Loucy (cell line): ENCODE results near the gene PLAAT5.

Experiments used
- EZH2phosphoT487 ChIP-seq: fragments of 200-600 bp; IDR thresholded peaks from 2 replicates; pipeline ENCODE4 v1.6.1; 2018; ENCODE audit warnings: antibody characterized with exemption, mild to moderate bottlenecking, moderate library complexity, borderline replicate concordance
- TF ChIP-seq, protein P1 (sequence below): fragments of 200-600 bp; sonication (generic); conservative IDR thresholded peaks from 2 replicates; pipeline ENCODE4 v1.5.1; 2014; ENCODE audit warnings: mild to moderate bottlenecking, antibody characterized with exemption, low read length

DNA sequence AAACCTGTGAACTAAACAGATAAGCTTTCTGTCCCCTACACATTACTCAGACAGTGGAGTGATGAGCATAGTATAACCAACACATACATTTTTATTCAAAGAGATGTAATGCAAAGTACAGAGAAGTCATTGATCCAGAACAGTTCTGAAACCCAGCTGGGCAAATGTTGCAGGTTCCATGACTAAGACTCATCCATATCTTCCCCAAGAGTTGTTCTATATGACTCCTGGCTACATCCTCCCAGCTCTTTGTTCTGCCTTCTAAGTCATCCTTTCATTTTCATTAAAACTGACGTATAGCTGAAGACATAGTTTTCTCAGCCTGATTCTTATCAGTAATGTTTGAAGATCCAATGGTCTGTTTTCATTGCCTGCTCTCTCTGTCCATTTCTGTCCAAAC is 47.3 kb downstream of the PLAAT5 start:
- TF ChIP-seq, protein P1, sequence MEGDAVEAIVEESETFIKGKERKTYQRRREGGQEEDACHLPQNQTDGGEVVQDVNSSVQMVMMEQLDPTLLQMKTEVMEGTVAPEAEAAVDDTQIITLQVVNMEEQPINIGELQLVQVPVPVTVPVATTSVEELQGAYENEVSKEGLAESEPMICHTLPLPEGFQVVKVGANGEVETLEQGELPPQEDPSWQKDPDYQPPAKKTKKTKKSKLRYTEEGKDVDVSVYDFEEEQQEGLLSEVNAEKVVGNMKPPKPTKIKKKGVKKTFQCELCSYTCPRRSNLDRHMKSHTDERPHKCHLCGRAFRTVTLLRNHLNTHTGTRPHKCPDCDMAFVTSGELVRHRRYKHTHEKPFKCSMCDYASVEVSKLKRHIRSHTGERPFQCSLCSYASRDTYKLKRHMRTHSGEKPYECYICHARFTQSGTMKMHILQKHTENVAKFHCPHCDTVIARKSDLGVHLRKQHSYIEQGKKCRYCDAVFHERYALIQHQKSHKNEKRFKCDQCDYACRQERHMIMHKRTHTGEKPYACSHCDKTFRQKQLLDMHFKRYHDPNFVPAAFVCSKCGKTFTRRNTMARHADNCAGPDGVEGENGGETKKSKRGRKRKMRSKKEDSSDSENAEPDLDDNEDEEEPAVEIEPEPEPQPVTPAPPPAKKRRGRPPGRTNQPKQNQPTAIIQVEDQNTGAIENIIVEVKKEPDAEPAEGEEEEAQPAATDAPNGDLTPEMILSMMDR = no peak
- no peak for TF ChIP-seq EZH2phosphoT487
